ENCODE data around the gene CXCR1.

GRCh38 chr2:218146056-218146455 is 20.7 kb downstream of the CXCR1 start:
- TF ChIP-seq CTCF (IDR thresholded peaks at IDR 0.05) (no peak), POLR2A (IDR thresholded peaks at IDR 0.05) (no peak)

Measured in adrenal gland (tissue), 5 donors.